Dermis microvascular lymphatic vessel endothelial cell (primary cell): Measurements from ENCODE around the gene FCN3. TPM values are rescaled to one million over a fixed set of nuclear protein-coding genes. Genes with fewer than 3 reads are reported as not detected.
"Not testable (repeated sequence)": the region's sequence is repeated elsewhere in the genome, so short reads cannot be mapped to it uniquely, and the experiment has no call there.

Experiments used
- DNase-seq, 2 donors: peaks; one replicate each; pipeline versions ENCODE4 v3.0.0 to v3.0.0-alpha.2; 2010; ENCODE audit warnings: low read depth in 2 of 2
- total RNA-seq: library from RNA; depleted of rRNA; stranded (reverse); fragments of >200 nt; gene quantifications from 2 replicates; pipeline ENCODE4 v1.2.1, GENCODE V29; 2014

The FCN3 gene
- total RNA-seq, 1 donor from 2014 or later: not detected

DNA sequence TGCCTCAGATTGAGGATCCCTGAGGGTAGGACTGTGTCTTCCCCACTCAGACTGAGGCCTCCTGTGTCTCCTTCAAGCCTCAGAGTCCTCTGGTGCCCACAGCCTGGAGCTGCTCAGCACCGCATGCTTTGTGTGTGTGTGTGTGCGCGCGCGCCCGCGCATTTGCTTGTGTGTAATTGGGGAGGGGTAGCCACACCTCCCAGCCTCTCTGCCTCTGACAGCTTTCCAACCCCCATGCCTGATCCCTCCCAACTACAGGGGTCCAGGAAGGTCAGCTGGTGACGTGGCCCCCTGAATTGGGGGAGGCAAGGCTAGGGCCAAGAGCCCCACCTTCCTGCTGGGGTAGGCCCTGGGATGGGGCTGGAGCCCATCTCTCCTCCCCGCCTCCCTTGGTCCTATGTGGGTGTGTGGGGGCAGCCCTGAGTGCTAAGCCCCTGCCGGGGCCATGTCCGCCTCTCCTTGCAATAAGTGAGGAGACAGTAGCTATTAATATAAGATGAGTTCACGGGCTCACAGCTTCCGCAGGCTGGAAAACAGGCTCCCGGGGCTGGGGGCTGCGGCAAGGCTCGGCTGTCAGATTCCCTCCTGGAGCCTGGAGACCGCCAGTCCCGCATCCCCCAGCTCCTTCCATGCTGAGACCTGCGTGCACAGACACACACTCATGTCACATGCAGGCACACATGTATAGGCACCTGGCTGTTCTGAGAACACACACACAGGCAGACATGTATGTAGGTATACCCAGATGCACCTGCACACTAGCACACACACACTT, 24.8 kb upstream of the FCN3 start:
- DNase-seq: no peak

DNA sequence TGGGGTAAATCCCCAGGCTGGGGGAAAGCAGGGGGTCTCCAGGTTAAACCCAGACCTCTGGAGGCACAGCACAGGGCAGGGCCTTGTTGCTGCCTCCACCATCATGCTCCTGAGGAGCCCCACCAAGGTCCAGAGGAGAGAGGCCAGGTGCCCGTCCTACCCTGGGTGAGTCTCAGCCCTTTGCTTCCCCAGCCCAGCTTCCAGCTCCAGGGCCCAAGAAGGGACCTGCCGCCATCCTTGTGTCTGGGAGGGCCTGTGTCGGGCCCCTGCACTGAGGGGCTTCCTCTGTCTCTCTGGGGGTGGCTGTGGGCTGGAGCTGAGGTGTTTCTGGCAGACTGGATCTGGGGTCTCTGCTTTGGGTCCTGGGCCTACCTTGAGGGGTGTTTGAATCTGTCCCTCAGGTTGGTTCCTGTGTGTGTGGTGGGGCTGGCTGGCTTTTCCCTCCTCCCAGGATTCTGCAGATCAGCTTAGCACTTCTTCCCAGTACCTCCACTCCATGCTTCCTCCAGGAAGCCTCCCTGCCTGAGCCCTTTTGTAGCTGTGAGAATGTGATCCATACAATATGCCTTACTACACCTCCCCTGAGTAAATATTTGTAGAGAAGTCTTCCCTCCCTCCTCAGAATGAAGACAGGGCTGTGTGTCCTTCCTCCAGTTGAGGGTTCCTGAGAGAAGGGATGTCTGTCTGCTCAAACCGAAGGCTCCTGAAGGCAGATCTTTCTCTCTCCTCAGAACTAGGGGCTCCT, 24.0 kb upstream of the FCN3 start:
- no peak for DNase-seq

DNA sequence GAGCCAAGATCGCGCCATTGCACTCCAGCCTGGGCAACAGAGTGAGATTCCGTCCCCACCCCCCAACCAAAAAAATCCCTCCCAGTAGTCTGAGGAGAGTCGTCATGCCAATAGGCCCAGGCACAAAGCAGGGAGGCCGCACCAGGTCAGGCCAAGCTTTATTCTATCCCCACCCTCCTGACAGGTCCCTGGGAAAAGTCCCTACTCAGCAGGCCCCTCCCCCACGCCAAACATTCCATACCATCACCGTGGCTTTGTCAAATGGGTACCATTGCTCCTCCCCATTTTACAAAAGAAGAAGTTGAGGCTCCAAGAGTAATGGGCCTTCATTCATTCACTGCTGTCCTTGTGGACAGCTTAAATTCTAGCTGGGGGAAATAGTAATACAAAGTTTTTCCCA, 23.1 kb upstream of the FCN3 start:
- DNase-seq: no peak

DNA sequence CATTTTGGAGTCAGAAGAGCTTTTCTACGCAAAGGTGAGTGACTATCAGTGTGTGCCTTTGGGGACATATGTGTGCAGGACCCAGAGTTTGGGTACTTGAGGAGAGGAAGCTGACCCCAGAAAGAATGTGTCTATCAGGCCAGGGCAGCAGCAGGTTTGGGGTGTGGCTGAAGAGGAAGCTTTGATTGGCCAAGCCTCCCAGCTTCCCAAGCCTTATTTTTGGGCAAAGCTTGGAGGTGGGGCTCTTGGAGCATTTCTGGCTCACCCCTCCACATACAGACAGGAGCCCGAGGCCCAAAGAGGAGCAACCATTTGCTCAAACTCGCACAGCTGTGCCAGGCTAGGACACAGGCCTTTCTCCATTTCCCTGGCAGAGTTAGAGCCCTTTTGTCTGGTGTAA, 22.5 kb upstream of the FCN3 start:
- no peak for DNase-seq

DNA sequence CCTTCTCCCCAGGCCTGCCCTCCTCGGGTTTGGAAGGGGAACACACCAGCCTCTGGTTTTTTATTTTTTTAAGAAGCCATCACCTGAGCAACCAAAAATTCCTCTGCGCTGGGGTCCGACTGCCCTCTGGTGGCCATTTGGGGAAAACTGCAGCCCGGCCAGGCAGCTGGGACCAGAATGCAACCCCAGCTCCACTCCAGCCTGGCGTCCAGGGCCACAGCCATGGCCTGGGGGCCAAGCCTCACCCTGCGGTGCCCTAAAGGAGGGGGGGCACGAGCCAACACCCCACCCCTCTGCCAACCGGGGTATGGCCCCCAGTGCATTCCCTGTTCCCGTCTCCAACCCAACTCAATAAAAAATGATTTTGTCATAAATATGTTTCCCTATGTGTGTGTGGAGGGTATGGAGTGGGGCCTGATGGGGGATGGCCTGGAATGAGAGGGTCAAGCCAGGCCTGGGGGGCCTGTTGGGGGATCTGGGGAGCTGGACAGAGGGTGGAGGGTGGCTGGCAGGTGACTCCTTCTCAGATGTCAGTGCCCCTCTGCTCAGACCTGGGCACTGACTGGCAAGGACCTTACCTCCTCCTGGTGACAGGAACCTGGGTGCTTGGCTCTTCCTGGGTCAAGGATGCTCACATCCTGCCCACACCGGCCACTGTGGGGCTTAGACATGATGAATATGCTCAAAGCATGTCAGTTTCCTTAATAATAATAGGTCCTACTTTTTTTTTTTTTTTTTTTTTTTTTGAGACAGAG, 21.0 kb upstream of the FCN3 start:
- peak; percentile 32 to 53 for DNase-seq

DNA sequence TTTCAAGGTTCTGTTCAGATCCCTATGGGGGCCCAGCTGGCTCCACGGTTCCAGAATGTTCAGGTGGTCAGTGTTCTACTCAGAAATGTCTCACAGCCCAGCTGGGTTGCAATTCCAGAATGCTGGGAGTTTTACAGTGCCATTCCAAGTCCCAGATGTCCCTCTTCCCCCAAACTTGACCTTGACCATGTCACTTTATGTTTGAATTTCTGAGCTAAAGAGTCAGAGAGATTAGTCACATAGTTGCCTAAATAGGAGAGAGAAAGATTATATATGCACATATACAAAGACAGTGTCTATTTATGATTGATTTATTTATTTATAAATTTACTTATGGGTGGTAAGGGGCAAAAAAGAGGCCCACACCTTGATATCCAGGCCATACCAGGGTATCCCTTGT, 20.3 kb upstream of the FCN3 start:
- DNase-seq: no peak

DNA sequence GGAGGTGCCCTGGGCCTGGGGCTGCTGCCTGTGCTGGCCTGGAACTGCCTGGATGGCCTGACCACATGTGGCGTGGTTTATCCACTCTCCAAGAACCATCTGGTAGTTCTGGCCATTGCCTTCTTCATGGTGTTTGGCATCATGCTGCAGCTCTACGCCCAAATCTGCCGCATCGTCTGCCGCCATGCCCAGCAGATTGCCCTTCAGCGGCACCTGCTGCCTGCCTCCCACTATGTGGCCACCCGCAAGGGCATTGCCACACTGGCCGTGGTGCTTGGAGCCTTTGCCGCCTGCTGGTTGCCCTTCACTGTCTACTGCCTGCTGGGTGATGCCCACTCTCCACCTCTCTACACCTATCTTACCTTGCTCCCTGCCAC, 19.6 kb upstream of the FCN3 start:
- DNase-seq: no peak

DNA sequence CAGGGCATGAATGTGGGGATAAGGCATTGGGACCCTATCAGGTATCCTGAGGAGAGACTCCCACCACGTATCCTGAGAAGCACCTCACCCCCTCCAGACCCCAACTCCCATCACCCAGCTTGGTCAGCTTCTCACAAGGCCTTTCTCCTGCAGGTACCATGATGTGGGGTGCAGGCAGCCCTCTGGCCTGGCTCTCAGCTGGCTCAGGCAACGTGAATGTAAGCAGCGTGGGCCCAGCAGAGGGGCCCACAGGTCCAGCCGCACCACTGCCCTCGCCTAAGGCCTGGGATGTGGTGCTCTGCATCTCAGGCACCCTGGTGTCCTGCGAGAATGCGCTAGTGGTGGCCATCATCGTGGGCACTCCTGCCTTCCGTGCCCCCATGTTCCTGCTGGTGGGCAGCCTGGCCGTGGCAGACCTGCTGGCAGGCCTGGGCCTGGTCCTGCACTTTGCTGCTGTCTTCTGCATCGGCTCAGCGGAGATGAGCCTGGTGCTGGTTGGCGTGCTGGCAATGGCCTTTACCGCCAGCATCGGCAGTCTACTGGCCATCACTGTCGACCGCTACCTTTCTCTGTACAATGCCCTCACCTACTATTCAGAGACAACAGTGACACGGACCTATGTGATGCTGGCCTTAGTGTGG, 19.1 kb upstream of the FCN3 start:
- DNase-seq: no peak

DNA sequence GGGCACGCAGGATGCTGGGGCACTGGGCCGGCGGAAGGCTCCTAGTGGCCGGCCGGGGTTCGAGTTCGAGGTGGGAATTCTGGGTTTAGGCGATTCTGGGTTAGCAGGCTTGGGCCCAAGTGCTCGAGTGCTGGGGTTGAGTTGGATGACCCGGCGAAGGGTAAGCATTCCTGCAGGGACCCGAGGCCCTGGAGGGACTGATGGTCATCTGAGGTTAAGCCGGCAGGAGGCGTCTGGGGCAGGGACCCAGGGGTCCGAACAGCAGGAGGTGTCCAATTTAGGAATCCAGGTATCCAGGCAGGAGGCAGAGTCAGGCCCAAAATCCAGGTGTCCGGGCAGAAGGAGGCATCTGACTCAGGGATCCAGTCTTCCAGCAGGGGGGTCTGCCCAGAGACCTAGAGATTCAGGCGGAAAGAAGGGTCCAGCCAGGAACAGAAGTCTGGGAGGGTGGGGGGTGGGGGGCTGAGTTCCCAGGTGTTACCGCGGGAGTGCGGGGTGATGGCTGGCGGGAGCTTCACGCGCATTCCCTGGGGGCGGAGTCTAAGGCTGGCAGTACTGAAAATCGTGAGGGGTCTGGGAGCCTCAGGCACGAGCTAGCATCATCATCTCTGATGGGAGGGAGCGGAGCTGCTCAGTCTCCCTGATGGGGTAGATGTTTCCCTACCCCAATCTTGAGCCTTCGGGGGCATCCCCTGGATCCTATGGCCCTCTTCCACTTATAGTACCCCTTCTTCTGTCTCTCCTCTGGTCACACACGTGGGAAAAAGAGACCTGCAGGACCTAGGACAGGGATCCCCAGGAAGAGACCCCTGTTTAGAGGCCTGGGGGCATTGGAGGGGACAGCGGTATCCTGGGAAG, 18.4 kb upstream of the FCN3 start:
- no peak for DNase-seq

DNA sequence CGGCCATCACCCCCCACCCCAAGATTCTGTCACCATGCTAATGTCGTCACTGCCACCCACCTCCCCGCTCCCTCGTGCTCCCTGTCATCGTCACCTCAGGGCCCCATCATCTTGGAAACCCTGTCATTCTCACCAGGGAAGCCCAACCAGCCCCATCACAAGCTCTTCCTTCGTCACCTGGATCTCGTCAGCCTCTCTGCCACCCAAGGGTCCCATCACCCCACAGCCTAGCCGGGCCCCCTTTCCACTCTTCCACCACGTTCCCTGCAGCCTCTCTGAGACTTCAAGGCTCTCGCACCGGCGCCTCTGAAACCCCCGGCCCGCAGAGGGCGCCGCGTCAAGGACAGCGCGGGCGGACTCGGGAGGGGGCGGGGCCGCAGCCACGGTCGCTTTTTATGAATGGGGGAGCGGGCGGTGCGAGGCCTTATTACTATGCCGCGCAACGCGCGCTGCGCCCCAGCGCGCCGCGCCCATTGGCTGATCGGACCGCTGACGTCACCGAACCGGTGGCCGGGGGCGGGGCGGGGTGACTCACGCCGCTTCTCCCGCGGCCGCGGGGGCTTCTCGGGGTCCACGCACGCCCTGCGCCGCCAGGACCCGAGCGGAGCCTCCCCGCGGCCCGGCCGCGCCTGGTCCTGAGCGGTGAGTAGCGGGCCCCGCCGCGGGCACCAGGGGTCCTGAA, 17.6 kb upstream of the FCN3 start, which contains the start of gene GPR3:
Gene GPR3, plus strand, starts transcription at position 527 of the 682 bp plus-strand sequence. CDS start 1,177 bp downstream, outside the sequence.
- DNase-seq: peak; percentile 78 to 95

DNA sequence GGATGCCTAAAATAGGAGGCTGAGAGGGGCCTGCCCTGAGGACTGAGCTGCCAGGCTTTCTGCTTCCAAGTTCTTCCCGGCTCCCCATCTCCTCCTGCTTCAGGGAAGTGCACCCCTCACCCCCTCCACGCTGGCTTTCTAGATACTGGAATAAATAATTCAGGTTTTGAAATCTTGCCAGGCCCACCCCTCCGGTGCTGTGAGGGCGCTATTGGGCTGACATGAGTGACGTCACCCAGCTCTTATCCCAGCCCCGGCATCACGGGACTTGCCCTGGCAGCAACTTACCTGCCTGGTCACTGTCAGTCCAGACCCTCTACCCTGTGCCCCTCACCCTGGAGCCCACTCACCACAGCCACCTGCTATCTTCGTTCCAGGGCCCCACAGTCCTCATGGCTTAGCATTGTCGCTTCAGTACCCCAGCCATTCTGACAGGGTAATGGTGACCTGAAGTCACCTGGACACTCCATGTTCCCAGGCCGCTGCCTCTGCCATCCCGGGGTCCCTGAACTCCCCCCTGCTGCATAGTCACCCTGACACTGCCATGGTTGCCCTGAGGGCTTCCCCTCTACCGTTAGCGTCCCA, 17.0 kb upstream of the FCN3 start:
- peak; percentile 66 to 85 for DNase-seq

DNA sequence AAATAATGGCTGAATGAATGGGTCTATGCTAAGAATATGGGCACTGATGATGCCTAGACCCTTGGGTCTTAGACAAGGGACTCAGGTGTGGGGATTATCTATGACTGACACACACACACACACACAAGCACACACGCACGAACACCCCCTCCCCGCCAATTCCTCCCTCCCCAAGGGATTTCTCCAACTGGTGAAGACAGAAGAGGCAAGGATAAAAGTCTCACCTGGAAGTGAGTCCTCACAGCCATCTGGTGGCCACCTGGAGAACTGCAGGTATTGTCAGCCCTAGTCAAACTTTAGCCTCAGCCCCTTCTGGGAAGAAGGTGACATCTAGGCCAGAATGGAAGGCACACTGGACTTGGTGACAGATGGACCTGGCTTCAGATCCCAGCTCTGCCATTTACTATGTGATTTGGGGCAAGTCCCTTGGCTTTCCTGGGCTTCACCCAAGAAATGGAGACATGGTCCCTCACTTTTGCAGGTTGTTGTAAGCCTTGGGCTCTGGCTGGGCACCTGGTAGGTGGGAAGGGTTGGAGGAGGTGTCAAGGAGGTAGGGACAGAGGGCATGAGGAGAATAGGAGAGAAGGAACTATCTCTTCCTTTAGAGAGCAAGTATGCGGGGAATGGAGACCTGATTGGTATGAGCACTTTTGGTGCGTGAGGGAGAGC, 13.8 kb upstream of the FCN3 start:
- DNase-seq: peak in 1 of 2 donors; percentile 55

DNA sequence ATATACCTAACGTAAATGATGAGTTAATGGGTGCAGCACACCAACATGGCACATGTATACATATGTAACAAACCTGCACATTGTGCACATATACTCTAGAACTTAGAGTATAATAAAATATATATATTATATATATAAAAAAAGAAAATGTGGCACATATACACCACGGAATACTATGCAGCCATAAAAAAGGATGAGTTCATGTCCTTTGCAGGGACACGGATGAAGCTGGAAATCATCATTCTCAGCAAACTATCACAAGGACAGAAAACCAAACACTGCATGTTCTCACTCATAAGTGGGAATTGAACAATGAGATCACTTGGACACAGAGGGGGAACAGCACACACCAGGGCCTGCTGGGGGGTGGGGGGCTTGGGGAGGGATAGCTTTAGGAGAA, 10.2 kb upstream of the FCN3 start:
- not testable (repeated sequence) for DNase-seq

DNA sequence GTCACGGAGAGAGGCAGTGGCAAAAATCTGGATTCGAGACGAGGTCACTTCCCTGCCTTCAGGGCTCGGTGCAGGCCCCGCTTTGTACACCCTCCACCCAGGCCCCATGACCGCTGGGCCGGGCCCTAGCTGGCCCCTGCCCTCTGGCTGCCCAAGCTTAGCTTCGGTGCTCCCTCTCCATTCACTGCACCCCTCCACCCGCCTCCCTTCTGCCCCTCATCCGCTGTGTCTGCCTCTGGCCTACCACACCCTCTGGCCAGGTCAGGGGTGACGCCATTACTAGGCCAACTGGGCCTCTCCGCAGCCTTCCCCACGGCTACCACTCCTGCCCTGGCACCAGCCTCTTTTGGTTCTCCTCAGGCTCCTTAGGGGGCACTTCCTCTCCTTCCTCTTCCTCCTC, 9.0 kb upstream of the FCN3 start:
- no peak for DNase-seq

DNA sequence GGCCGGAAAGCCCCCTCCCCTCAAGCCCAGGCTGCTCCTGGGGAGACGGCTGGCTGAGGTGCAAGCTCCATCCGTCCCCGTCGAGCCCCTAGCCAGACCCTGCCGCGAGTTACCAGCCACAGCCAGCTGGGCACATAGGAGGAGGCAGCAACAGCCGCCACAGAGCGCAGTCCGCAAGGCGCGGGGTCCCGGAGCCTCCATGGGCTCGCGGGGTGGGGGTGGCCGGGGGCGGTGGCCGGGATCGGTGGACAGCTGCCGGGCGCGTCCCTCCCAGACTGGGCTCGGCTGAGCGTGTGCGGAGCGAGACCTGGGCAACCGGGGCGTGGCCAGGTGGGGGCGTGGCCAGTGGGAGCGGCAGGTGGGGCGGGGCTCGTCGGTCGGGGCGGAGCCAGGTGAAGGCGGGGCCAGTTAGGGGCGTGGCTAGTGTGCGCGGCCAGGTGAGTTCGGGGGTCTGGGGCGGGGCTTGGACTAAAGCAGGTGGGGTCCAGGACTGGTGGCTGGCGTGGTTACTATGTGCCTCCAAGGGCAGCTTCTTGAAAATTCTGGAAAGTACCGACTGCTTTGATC, 8.5 kb upstream of the FCN3 start, which contains the start of gene CD164L2:
Gene CD164L2, minus strand, starts transcription at position 295 of the 567 bp plus-strand sequence. Its CDS starts 94 bp downstream, at position 201.
- no peak for DNase-seq

DNA sequence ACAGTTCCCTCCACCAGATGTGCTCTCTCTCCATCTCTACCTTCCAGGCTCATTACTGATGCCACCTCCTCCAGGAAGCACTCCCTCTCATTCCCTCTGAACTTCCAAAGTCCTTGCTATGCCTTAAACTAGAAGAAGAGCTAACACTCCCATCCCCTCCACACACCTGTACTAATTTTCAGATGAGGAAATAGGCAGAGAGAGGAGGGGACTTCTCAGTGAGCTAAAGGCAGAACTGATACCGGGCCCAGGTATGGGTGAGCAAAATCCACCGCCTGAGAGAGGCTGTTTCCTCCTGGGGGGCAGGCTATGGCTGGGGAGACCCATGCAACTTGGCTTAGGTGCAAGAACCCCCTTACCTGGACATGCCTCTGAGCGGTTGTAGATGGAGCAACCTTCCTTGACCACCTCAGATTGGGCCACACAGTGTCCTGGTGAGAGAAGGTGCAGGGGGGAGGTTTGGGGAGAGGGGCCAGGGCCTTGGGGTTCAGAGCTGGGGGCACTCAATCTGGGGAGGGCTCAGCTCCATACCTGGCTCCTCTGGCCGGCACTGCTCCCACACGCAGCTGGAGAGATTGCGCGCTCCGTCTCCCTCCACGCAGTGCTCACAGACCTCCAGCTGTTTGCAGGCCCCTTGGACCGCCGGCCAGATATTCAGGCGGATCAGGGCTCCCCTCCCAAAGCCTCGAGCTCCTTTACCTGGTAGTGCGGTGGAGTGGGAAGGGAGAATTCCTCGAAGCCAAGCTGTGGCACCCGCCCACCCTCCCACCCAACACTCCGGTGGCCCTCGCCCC, 7.5 kb upstream of the FCN3 start:
- DNase-seq: no peak

DNA sequence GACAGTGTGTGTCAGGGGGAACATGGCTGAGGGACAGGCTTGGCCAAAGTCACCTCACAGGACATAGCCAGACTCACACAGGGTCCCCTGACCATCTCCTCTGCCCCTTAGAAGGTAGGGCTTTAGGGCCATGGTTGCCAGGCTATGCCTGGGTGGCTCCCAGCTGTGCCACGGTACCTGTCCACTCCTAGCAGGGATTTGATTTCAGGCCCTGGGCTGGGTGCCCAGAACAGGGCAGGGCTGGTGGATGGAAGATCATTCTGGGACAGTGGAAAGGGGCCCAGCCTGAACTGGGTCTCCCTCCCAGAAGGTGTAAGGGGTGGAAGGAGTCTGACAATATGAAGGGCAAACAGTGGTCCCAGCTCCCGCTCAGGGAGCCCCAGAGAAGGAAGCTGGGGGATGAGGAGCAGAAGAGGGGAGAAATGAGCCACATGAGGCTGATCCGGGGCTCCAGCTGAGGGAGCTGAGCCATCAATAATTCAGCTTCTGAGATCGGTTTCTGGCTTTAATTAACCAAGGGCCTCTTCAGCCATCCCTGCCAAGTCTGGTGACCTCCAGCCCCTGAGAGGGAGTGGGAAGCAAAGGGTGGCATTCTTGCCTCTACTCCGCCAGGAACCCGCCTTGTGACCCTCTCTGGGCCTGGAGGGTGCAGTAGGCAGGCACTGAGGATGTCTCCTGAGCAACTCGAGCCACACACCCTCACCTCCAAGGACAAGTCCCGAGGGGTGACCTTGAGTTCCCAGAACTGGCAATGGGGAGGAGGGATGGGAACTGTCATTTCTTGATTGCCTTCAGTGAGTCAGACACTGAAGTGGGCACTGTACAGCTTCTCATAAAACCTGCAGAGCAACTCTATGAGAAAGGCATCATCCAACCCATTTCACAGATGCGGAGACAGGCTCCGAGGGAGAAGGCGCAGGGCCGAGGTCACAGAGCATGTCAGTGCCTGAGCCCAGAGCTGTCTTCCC, 6.4 kb upstream of the FCN3 start:
- no peak for DNase-seq
